22Rv1 (cell line): ENCODE data around the gene CDCA3.

ENCODE experiments used
- CTCF ChIP-seq: fragments of 450-650 bp; IDR thresholded peaks from 2 replicates; pipeline ENCODE4 v1.5.1; 2017; ENCODE audit warnings: mild to moderate bottlenecking
- ZFX ChIP-seq: fragments of 450-650 bp; IDR thresholded peaks from 2 replicates; pipeline ENCODE4 v1.6.1; 2017; ENCODE audit warnings: antibody characterized with exemption, borderline replicate concordance

GRCh38 chr12:6821591-6822425 is 29.3 kb downstream of the CDCA3 start, which contains the start of gene GPR162:
- TF ChIP-seq CTCF (no peak), ZFX (no peak)
